Cardiac muscle cell (in vitro differentiated cells and primary cell): ENCODE results near the gene RTL5. TPM values are rescaled to one million over a fixed set of nuclear protein-coding genes. Genes with fewer than 3 reads are reported as not detected.

Experiments
- DNase-seq, 2 donors: peaks; one replicate each; pipeline versions ENCODE4 v3.0.0 to v3.0.0-alpha.2; 2010 to 2017; ENCODE audit warnings: low read depth in 1 of 2, low spot score in 1 of 2
- H3K27ac ChIP-seq: fragments of 200-600 bp; sonication (generic); 2 replicates; pipeline ENCODE4 v1.5.1; 2016
- H3K27me3 ChIP-seq: fragments of 200-600 bp; sonication (generic); 2 replicates; pipeline ENCODE4 v1.6.0; 2016; ENCODE audit warnings: control low read depth
- H3K36me3 ChIP-seq: fragments of 200-600 bp; sonication (generic); 2 replicates; pipeline ENCODE4 v1.5.1; 2016; ENCODE audit warnings: control low read depth
- H3K4me1 ChIP-seq: fragments of 200-600 bp; sonication (generic); 2 replicates; pipeline ENCODE4 v1.8.1; 2017; ENCODE audit warnings: low read depth, mild to moderate bottlenecking, mixed run types
- H3K4me3 ChIP-seq: fragments of 200-600 bp; sonication (generic); 2 replicates; pipeline ENCODE4 v1.5.1; 2016; ENCODE audit warnings: mild to moderate bottlenecking
- H3K9me3 ChIP-seq: fragments of 200-600 bp; sonication (generic); 2 replicates; pipeline ENCODE4 v1.5.1; 2017; ENCODE audit warnings: low read depth, mild to moderate bottlenecking, control low read depth
- polyA plus RNA-seq: library from polyadenylated mRNA; unstranded; fragments of >200 nt; fragmentation: Nextera tagmentation; extraction: Ambion mirVana; gene quantifications from 2 replicates; pipeline ENCODE4 v1.2.1, GENCODE V29; 2016
- total RNA-seq: library from RNA; depleted of rRNA; stranded (reverse); fragments of >200 nt; gene quantifications from 2 replicates; pipeline ENCODE4 v1.2.3, GENCODE V29; 2016
- TF ChIP-seq, protein P1 (sequence below): IDR thresholded peaks from 2 replicates; pipeline ENCODE4 v1.5.1; 2012; ENCODE audit warnings: low read depth, mild to moderate bottlenecking, low read length

The RTL5 gene
- total and polyA plus RNA-seq, 2 experiments from 2014 or later: 8.3 to 11.6 TPM

GRCh38 chrX:72133851-72134546, 2.3 kb upstream of the RTL5 start:
- H3K27me3 ChIP-seq: no peaks in the 10 kb centered on the region
- no peak for DNase-seq
- peaks cover 2% of the 10 kb centered on the region for H3K4me1 ChIP-seq
- no peak overlapping the region for H3K4me3 ChIP-seq
- H3K9me3 ChIP-seq: no peaks in the 10 kb centered on the region
- H3K36me3 ChIP-seq: no peaks in the 10 kb centered on the region
- TF ChIP-seq, protein P1, sequence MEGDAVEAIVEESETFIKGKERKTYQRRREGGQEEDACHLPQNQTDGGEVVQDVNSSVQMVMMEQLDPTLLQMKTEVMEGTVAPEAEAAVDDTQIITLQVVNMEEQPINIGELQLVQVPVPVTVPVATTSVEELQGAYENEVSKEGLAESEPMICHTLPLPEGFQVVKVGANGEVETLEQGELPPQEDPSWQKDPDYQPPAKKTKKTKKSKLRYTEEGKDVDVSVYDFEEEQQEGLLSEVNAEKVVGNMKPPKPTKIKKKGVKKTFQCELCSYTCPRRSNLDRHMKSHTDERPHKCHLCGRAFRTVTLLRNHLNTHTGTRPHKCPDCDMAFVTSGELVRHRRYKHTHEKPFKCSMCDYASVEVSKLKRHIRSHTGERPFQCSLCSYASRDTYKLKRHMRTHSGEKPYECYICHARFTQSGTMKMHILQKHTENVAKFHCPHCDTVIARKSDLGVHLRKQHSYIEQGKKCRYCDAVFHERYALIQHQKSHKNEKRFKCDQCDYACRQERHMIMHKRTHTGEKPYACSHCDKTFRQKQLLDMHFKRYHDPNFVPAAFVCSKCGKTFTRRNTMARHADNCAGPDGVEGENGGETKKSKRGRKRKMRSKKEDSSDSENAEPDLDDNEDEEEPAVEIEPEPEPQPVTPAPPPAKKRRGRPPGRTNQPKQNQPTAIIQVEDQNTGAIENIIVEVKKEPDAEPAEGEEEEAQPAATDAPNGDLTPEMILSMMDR: no peak
- H3K27ac ChIP-seq: no peak overlapping the region

GRCh38 chrX:72132456-72132855, 741 bp upstream of the RTL5 start:
- no peak for DNase-seq
- Histone ChIP-seq H3K27me3 (no peaks in the 10 kb centered on the region), H3K4me3 (no peak overlapping the region), H3K4me1 (peaks cover 8% of the 10 kb centered on the region), H3K27ac (no peak overlapping the region), H3K9me3 (no peaks in the 10 kb centered on the region), H3K36me3 (no peaks in the 10 kb centered on the region)
- TF ChIP-seq, protein P1: no peak

- no peak overlapping the region for H3K27ac ChIP-seq
- TF ChIP-seq, protein P1: no peak
- no peak for DNase-seq
- no peaks in the 10 kb centered on the region for H3K27me3 ChIP-seq
- H3K36me3 ChIP-seq: no peaks in the 10 kb centered on the region
- peak overlapping the region; percentile 51 for H3K4me3 ChIP-seq
- H3K4me1 ChIP-seq: peaks cover 15% of the 10 kb centered on the region
- no peaks in the 10 kb centered on the region for H3K9me3 ChIP-seq
Observed at GRCh38 chrX:72130762-72131250, 909 bp downstream of the RTL5 start.

DNA sequence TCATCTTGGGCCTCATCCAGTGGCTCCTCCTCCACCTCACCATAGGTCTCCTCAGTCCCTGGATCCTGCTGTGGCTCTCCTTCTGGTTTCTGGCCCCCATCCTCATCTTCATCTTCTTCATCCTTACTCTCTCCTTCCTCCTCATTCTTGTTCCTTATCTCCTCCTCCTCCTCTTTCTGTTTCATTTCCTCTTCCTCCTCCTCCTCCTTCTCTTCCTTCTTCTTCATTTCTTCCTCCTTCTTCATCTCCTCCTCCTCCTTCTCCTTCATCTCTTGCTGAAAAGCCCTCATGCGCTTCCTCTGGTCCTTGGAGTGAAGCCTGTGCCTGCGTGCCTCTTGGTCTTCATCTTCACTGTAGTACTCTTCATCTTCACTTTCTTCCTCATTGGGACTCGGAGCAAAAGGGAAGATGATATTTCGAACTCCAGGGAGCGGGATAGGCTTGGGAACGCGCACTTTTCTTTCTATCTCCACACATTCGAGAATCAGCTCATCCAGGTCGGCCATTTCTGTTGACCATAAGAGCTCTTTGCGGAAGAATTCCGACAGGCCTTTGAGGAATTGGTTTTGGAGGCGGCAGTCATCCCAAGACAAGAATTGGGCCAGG, 1.5 kb downstream of the RTL5 start:
- Histone ChIP-seq H3K27ac (no peak overlapping the region), H3K36me3 (no peaks in the 10 kb centered on the region), H3K27me3 (no peaks in the 10 kb centered on the region), H3K4me1 (peaks cover 15% of the 10 kb centered on the region), H3K4me3 (no peak overlapping the region), H3K9me3 (no peaks in the 10 kb centered on the region)
- no peak for DNase-seq
- TF ChIP-seq, protein P1: no peak

- TF ChIP-seq, protein P1: no peak
- Histone ChIP-seq H3K9me3 (no peaks in the 10 kb centered on the region), H3K36me3 (no peaks in the 10 kb centered on the region), H3K4me3 (no peak overlapping the region), H3K4me1 (peaks cover 15% of the 10 kb centered on the region), H3K27me3 (no peaks in the 10 kb centered on the region), H3K27ac (no peak overlapping the region)
- DNase-seq: no peak
Observed at GRCh38 chrX:72129661-72130060, 2.1 kb downstream of the RTL5 start.
